ENCODE data around the gene RHBDD3.

Gene RHBDD3

GRCh38 chr22:29306175-29306834 lies 38.5 kb upstream of the RHBDD3 start, which contains the start of gene GAS2L1:
TSS of gene GAS2L1 (plus strand) at chr22:29306650. CDS start at chr22:29308106, 1,456 bp downstream.
- no peak for DNase-seq

DNA sequence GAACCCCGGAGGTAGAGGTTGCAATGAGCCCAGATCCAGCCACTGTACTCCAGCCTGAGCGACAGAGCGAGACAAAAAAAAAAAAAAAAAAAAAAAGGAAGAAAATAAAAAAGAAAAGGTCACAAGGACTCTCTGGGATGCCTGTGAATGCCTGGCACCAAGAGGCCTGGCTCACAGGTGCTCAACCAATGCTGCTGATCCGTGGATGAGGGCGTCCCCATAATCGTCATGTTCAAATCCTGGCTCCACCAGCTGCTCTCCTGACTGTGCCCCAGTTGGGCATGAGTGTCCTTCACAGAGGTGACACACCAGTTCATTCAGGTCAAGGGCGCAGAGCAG lies 38.0 kb upstream of the RHBDD3 start:
- no peak for DNase-seq

GRCh38 chr22:29302681-29303465 lies 35.1 kb upstream of the RHBDD3 start:
- no peak for DNase-seq

DNA sequence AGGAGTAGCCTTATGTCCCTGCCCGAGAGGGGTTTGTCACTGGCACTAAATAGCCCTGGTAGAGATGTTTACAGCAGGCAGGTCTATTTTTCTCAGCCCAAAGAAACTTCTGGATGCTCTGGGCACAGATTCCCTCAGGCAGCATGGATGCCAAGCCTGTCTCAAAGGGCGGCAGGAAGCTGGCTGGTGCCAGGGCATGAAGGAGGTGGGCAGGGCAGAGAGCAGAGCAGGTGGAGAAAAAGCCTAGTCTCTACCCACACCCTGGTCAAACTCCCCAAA lies 34.6 kb upstream of the RHBDD3 start:
- DNase-seq = no peak

DNA sequence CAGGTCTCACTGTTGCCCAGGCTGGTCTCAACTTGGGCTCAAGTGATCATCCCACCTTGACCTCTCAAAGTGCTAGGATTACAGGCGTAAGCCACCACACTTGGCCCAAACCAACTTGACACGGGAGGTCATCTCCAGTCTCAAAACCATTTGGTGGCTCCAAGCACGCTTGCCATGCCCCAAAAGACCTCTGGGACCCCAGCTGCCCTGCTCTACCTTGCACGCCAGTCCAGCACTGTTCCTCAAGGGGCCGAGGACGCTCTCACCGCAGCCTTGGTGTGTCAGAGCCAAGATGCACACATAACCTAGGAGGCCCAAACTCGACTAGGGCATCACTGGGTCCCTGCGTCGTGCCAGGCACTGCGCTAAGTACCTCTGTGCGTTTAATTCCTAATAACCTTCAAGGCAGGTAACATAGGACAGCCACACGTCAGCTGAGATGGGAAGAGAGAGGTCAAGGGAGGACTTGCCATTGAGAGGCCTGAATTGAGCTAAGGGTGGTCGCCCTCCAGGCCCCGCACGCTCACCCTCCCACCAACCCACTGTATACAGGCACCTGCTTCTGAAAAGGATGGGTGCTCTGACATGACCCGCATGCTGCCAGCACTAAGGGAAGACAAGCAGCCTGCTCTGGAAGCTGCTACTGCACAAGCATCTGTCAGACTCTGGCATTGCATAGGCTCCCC lies 34.1 kb upstream of the RHBDD3 start:
- DNase-seq = no peak

- no peak for DNase-seq
Measured at GRCh38 chr22:29300807-29301601, 33.2 kb upstream of the RHBDD3 start.

- no peak for DNase-seq
Measured at GRCh38 chr22:29300467-29300806, 32.7 kb upstream of the RHBDD3 start.

DNA sequence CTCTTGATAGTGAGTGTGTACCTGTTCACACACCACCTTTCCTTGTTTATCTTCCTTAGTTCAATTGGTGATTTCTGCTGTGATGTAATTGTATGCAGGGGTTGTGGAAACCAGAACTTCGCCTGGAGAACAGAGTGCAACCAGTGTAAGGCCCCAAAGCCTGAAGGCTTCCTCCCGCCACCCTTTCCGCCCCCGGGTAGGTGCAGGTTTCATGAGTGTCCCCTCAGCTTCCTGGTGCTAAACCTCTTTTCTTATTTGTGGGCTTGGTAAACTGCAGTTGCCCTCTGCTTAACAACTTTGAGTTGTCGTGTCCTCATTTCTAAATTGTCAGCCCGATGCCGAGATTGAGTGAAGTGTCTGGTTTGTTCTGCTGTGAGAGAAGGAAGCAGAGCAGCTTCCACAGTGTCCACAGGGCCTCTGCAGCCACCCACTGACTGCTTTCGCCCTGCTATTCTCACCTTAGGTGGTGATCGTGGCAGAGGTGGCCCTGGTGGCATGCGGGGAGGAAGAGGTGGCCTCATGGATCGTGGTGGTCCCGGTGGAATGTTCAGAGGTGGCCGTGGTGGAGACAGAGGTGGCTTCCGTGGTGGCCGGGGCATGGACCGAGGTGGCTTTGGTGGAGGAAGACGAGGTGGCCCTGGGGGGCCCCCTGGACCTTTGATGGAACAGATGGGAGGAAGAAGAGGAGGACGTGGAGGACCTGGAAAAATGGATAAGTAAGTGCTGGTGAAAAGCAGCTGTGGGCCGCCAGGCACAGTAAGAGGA lies 31.5 kb upstream of the RHBDD3 start:
- no peak for DNase-seq

GRCh38 chr22:29298641-29299040 lies 30.9 kb upstream of the RHBDD3 start:
- DNase-seq = no peak

GRCh38 chr22:29292379-29292778 lies 24.6 kb upstream of the RHBDD3 start:
- no peak for DNase-seq

- no peak for DNase-seq
Measured at GRCh38 chr22:29291215-29291614, 23.4 kb upstream of the RHBDD3 start.

GRCh38 chr22:29290061-29290460 lies 22.3 kb upstream of the RHBDD3 start:
- no peak for DNase-seq

GRCh38 chr22:29288837-29289236 lies 21.1 kb upstream of the RHBDD3 start:
- no peak for DNase-seq

DNA sequence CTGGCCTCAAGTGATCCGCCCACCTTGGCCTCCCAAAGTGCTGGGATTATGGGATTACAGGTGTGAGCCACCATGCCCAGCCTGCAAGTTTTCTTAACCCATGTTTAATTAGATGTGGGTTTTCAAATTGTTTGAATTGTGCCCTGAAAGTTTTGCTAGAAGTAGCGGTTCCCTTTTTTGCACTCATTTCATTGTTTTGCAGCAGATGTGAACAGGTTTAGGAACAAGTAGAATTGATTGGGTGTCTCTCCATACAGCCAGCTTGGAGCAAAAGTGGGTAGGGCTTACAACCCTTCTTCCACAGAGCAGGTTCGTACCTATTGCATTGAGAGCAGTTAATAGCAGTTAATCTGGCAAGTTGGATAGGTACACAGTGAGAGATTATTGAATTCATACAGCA lies 16.4 kb upstream of the RHBDD3 start:
- DNase-seq = no peak

DNA sequence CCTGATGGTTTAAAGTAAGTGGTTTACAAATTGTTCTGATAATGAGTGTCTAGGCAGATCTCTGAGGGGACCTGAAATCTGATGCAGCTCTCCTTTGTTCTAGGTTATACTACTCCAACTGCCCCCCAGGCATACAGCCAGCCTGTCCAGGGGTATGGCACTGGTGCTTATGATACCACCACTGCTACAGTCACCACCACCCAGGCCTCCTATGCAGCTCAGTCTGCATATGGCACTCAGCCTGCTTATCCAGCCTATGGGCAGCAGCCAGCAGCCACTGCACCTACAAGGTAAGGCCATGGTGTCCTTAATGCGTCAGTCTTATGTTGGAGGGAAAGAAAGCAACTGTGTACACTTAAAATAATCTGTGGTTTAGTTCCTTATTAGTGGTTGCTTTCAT lies 10.1 kb upstream of the RHBDD3 start:
- no peak for DNase-seq

DNA sequence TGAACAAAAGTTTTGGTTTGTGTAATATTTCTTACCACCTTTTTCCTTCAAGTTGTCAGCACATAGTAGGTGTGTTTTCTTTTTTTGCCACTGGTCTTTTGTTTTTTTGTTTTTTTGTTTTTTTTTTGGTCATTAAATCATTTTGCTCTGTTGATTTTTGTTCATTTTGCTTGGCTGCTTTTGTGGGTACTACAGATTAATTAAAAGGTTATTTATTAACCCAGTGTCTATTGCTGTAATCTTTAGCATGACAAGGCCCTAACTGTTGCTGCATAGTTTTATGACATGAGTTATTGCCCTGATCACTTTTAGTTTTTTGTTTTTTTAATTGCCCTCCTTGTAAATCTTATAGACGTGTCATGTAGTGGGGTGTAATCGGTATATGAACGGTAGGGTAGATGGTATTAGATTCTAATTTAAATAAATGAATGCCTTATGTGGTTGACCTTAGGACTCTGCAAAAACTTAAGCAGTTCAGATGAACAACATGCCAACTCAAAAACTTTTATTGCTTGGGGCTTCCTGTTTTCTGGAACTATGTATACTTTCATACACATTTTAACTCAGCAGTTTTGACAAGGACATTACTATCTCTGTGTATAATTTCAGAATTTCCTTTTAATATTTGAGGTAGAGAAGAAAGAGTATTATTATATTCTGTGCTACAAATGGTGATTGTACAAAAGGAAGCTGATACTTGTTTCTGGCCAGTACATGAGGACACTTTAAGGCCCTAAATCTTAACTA lies 8.2 kb upstream of the RHBDD3 start:
- DNase-seq = no peak

DNA sequence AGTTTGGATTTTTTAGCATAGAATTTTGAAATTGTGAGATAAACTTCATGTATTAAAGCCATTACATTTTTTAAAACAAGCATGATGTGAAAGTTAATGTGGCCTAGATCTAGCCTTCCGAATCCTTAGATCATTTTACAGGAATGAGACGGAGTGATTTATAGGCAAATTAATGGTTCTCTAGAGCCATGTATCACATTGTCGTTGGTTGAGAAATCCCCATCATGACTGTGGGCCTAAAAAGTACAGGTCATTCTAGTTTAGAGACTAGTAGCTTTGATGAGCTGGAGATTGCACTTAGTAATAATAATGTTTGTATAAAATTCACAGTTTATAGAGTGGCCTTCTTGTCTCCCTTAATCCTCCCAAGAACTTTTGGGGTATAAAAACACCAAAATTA lies 7.4 kb upstream of the RHBDD3 start:
- no peak for DNase-seq

DNA sequence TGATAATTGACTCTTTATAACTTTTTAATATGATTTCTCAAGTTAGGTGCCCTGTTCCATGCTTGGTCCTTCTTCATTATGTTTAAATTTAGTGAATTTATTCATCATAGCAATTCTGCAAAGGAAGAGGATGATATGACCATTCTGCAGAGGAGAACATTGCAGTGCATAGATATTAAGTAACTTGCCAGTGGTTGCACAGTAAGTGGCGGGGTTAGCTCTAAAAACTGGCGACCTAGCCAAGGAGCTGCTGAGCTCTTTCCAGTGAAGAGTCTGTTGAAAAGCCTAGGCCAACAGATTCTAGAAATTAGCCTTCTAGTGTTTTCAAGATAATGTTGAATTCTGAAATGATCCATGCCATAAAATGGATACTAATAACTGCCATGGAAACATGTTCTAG lies 4.8 kb upstream of the RHBDD3 start:
- DNase-seq = no peak

- DNase-seq = no peak
Measured at GRCh38 chr22:29270475-29271271, 2.9 kb upstream of the RHBDD3 start.

DNA sequence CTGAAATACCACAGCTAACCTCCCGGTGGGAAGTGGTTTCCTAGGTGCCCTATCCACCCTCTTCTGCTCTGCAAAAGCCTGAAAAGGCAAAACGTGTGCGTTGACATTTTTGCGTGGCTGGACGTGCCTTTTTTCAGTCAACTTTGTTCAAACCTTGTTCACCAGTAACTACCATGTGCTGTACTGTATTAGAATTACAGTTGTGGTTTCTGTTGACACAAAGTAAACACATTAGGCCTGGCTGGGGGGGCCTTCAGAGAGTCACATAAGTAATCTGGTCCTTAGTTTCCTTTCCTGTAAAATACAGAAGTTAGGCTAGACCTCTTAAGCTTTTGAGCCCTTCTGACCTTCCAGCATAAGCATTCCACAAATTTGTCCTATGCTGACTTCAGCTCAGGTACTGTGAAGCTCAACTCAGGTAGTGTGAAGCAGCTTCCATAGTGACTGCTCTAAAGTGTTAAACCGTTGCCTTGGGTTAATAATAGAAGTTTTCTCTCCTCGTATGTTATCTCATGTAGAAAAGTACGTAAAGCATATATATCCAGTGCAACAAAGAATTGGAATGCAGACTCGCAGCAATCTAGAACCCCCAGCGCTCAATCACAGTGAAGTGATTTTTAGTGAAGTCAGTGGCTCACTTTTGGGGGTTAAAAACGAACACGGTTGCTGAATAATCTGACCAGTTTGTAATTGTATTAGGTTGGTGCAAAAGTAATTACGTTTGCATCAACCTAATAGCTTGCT lies 2.1 kb upstream of the RHBDD3 start:
- no peak for DNase-seq

- DNase-seq = no peak
Measured at GRCh38 chr22:29269230-29269604, 1.4 kb upstream of the RHBDD3 start.
